Endothelial cell (in vitro differentiated cells): ENCODE measurements around the gene VWA5A. TPM values are rescaled to one million over a fixed set of nuclear protein-coding genes. Genes with fewer than 3 reads are reported as not detected.
A peak's percentile ranks its signal among the peaks of the same experiment; 100 is the strongest.
"Not testable (repeated sequence)": the region's sequence is repeated elsewhere in the genome, so short reads cannot be mapped to it uniquely, and the experiment has no call there.

Experiments used
- DNase-seq: peaks from one replicate; pipeline ENCODE4 v3.0.0; 2021; ENCODE audit warnings: low spot score
- H3K27ac Mint-ChIP-seq: one replicate; pipeline ENCODE4 v1.8.0; 2021; ENCODE audit warnings: mixed read lengths, inconsistent platforms; ENCODE audit not compliant: unreplicated experiment
- H3K27me3 Mint-ChIP-seq: one replicate; pipeline ENCODE4 v1.8.0; 2021; ENCODE audit warnings: mild to moderate bottlenecking, moderate library complexity, mixed read lengths, inconsistent platforms; ENCODE audit not compliant: unreplicated experiment
- H3K36me3 Mint-ChIP-seq: one replicate; pipeline ENCODE4 v1.8.0; 2021; ENCODE audit warnings: mild to moderate bottlenecking, low read depth, mixed read lengths, inconsistent platforms; ENCODE audit not compliant: unreplicated experiment
- H3K4me1 Mint-ChIP-seq: one replicate; pipeline ENCODE4 v1.8.0; 2021; ENCODE audit warnings: mild to moderate bottlenecking, mixed read lengths, inconsistent platforms; ENCODE audit not compliant: unreplicated experiment
- H3K4me3 Mint-ChIP-seq: one replicate; pipeline ENCODE4 v1.8.0; 2021; ENCODE audit warnings: mild to moderate bottlenecking, mixed read lengths, inconsistent platforms; ENCODE audit not compliant: unreplicated experiment
- H3K9me3 Mint-ChIP-seq: one replicate; pipeline ENCODE4 v1.8.0; 2021; ENCODE audit warnings: mixed read lengths, inconsistent platforms; ENCODE audit not compliant: unreplicated experiment
- total RNA-seq: library from RNA; stranded (reverse); fragmentation: NEBNext Ultra II Directional; extraction: Animal tissue kit (Norgen Biotek cat#: 25700); gene quantifications from one replicate; pipeline ENCODE4 v1.2.1, GENCODE V29; 2021; ENCODE audit not compliant: unreplicated experiment
- TF ChIP-seq, protein P1 (sequence below): fragments of 200-600 bp; sonication (generic); IDR thresholded peaks from one replicate; pipeline ENCODE4 v1.5.0; 2021; ENCODE audit warnings: antibody characterized with exemption; ENCODE audit not compliant: unreplicated experiment

The VWA5A gene
- total RNA-seq, 1 donor from 2014 or later: 64.5 TPM

DNA sequence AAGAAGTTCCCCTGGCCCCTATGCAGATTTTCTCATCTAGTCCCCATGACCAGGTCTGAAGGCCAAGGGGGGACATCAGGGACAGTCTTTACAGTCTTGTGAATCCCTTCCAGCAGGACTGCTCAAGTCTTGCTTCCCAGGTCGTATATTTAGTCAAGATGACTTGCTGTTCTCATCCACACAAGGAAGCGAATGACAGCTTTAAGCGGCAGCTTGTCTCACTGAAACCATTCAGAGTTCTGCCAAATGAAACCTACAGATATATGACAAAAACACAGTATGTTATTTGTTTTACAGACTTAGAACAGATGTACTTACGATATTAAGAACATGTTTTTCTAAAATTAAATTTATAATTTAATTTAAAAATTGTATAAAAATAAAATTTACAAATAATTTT is 5.6 kb downstream of the VWA5A start:
- H3K36me3 Mint-ChIP-seq: peaks cover 62% of the 10 kb centered on the region
- no peak overlapping the region for H3K27ac Mint-ChIP-seq
- H3K4me1 Mint-ChIP-seq: peaks cover 12% of the 10 kb centered on the region
- TF ChIP-seq, protein P1, sequence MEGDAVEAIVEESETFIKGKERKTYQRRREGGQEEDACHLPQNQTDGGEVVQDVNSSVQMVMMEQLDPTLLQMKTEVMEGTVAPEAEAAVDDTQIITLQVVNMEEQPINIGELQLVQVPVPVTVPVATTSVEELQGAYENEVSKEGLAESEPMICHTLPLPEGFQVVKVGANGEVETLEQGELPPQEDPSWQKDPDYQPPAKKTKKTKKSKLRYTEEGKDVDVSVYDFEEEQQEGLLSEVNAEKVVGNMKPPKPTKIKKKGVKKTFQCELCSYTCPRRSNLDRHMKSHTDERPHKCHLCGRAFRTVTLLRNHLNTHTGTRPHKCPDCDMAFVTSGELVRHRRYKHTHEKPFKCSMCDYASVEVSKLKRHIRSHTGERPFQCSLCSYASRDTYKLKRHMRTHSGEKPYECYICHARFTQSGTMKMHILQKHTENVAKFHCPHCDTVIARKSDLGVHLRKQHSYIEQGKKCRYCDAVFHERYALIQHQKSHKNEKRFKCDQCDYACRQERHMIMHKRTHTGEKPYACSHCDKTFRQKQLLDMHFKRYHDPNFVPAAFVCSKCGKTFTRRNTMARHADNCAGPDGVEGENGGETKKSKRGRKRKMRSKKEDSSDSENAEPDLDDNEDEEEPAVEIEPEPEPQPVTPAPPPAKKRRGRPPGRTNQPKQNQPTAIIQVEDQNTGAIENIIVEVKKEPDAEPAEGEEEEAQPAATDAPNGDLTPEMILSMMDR: no peak
- no peak for DNase-seq
- H3K4me3 Mint-ChIP-seq: no peak overlapping the region
- no peaks in the 10 kb centered on the region for H3K9me3 Mint-ChIP-seq
- no peaks in the 10 kb centered on the region for H3K27me3 Mint-ChIP-seq

DNA sequence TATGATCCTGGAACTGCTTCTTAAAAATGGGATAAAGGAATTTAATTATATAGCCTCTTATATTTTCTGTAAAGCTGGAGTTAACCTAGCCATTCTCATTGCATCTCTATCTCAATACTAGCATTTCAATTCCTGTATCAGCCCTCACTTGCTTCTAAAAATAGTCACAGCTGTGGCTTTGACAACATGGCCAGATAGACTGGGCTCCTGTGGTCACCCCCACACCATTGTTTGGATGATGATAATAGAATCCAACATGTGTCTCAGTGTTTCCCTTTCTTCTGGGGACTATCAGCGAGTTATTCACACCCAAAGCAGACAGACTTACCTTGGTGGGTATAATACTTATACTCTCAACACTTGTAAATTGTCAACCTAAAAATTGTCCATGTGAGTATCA is 6.9 kb downstream of the VWA5A start:
- no peak overlapping the region for H3K27ac Mint-ChIP-seq
- H3K27me3 Mint-ChIP-seq: no peaks in the 10 kb centered on the region
- H3K4me3 Mint-ChIP-seq: no peak overlapping the region
- TF ChIP-seq, protein P1: no peak
- H3K4me1 Mint-ChIP-seq: peaks cover 8% of the 10 kb centered on the region
- no peak for DNase-seq
- H3K9me3 Mint-ChIP-seq: no peaks in the 10 kb centered on the region
- peaks cover 69% of the 10 kb centered on the region for H3K36me3 Mint-ChIP-seq

DNA sequence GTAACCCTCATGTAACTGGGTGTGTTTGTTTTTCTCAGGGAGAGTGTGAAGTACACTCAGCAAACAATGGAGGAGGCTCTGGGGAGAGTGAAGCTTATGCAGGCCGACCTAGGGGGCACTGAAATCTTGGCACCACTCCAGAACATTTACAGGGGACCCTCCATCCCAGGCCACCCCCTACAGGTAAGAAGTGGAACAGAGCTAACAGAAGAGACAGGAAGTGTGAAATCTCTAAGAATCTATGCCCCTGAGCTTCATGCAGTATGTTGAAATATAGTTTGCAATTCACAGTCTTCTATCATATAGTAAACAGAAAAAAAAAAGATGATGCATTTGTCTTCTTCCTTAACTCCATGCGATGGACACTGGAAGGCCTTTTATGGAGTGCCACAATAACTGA is 8.4 kb downstream of the VWA5A start:
- Mint-ChIP-seq H3K4me3 (peak overlapping the region; percentile 56), H3K4me1 (peaks cover 4% of the 10 kb centered on the region), H3K27ac (no peak overlapping the region), H3K9me3 (no peaks in the 10 kb centered on the region), H3K27me3 (peaks cover 3% of the 10 kb centered on the region), H3K36me3 (peaks cover 65% of the 10 kb centered on the region)
- DNase-seq: no peak
- TF ChIP-seq, protein P1: peak; percentile 30

DNA sequence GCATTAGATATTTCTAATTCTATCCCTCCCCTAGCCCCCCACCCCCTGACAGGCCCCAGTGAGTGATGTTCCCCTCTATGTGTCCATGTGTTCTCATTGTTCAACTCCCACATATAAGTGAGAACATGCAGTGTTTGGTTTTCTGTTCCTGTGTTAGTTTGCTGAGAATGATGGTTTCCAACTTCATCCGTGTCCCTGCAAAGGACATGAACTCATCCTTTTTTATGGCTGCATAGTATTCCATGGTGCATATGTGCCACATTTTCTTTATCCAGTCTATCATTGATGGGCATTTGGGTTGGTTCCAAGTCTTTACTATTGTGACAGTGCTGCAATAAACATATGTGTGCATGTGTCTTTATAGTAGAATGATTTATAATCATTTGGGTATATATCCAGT is 11.9 kb downstream of the VWA5A start:
- H3K4me1 Mint-ChIP-seq, H3K27me3 Mint-ChIP-seq, H3K9me3 Mint-ChIP-seq, H3K4me3 Mint-ChIP-seq, DNase-seq, H3K27ac Mint-ChIP-seq: not testable (repeated sequence)
- H3K36me3 Mint-ChIP-seq: peaks cover 48% of the 10 kb centered on the region

DNA sequence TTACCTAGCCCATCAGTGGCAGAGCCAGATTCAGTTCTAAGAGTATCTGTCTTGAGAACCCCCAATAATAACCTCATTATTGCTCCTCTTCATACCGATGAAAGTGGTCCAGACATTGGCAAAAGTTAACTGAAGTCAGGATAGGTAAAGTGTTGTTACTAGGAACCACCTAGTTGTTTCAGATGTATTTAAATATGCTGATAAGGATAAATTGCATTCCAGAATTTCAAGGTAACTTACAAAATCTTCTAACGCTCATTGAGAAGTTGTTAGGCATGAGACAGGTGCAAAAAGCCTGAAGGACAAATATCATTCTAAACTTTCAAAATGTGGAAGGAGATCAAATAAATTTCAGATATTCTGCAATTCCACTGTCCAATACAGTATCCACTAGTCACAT is 27.8 kb downstream of the VWA5A start:
- H3K27ac Mint-ChIP-seq: no peak overlapping the region
- H3K9me3 Mint-ChIP-seq: no peaks in the 10 kb centered on the region
- TF ChIP-seq, protein P1: no peak
- no peak for DNase-seq
- no peaks in the 10 kb centered on the region for H3K4me1 Mint-ChIP-seq
- no peak overlapping the region for H3K4me3 Mint-ChIP-seq
- no peaks in the 10 kb centered on the region for H3K27me3 Mint-ChIP-seq
- H3K36me3 Mint-ChIP-seq: peaks cover 66% of the 10 kb centered on the region

DNA sequence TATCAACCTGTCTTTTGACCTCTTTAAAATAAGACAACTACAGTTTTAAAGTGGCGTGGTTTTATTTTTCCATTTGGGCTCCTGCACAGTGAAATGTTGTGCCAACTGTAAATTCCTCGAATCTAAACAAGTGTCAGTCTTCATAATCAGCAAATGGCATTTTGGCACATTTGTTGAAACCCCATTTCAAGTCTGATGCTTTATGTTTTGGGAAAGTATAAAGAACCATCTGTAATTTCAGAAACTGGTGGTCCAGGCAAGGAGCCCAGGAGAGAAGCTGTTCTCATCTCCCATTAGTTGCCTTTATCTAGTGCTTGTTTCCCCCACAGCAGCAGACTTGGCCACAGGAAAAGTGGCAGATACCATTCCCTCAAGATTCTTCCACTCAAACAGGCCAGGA is 32.7 kb downstream of the VWA5A start:
- H3K4me3 Mint-ChIP-seq: no peak overlapping the region
- no peak for DNase-seq
- H3K27ac Mint-ChIP-seq: no peak overlapping the region
- no peaks in the 10 kb centered on the region for H3K27me3 Mint-ChIP-seq
- H3K4me1 Mint-ChIP-seq: no peaks in the 10 kb centered on the region
- no peaks in the 10 kb centered on the region for H3K9me3 Mint-ChIP-seq
- TF ChIP-seq, protein P1: no peak
- H3K36me3 Mint-ChIP-seq: peaks cover 29% of the 10 kb centered on the region
